A549 (cell line): Measurements from ENCODE around the gene FRS2. TPM values are rescaled to one million over a fixed set of nuclear protein-coding genes. Genes with fewer than 3 reads are reported as not detected.

Experiments used
- ATAC-seq, 2 experiments: fragments of 200-7000 bp in 1 of 2; fragments of >200 bp in 1 of 2; cut with Nextera tagmentation in 1 of 2; cut with Tn5 transposase in 1 of 2; 3 replicates each; pipeline versions ENCODE4 v1.8.0 to v1.9.1; 2018 to 2020; ENCODE audit warnings: mild to moderate bottlenecking in 1 of 2, moderate library complexity in 1 of 2
- CTCF ChIA-PET: fragments of 300-600 bp; sonication (Branson Sonifier 250); formaldehyde crosslinking; extraction: SDS; loops from one replicate; lab custom pipeline; 2021; ENCODE audit warnings: antibody characterized with exemption, inconsistent platforms; lab: Yijun Ruan, JAX
- POLR2A ChIA-PET: fragments of 350-600 bp; formaldehyde crosslinking; extraction: SDS; loops from one replicate; lab custom pipeline; 2021; ENCODE audit warnings: antibody characterized with exemption, inconsistent platforms; lab: Yijun Ruan, JAX
- DNase-seq, 2 experiments: peaks; one replicate each; pipeline versions ENCODE4 v3.0.0 to v3.0.0-alpha.2; 2011 to 2016; ENCODE audit warnings: low read depth in 1 of 2, low spot score in 1 of 2
- FAIRE-seq: peaks from 2 replicates; lab custom pipeline; 2011; peaks lifted over from hg19 to GRCh38; lab: Jason Lieb, UNC
- H3K27ac ChIP-seq, 2 experiments: fragments of >200 bp; sonication (Bioruptor Twin); formaldehyde crosslinking; 3 replicates each; pipeline ENCODE4 v1.5.1; 2016 to 2017
- H3K4me1 ChIP-seq: fragments of >200 bp; sonication (Bioruptor Twin); formaldehyde crosslinking; 3 replicates; pipeline ENCODE4 v1.6.1; 2016
- H3K4me2 ChIP-seq: fragments of >200 bp; sonication (Bioruptor Twin); formaldehyde crosslinking; 3 replicates; pipeline ENCODE4 v1.6.1; 2016
- H3K4me3 ChIP-seq: fragments of >200 bp; sonication (Bioruptor Twin); formaldehyde crosslinking; 3 replicates; pipeline ENCODE4 v1.5.1; 2016
- H3K9me3 ChIP-seq: fragments of >200 bp; sonication (Bioruptor Twin); formaldehyde crosslinking; 3 replicates; pipeline ENCODE4 v1.6.1; 2016
- BHLHE40 ChIP-seq: IDR thresholded peaks from 2 replicates; pipeline ENCODE4 v1.6.1; 2012; ENCODE audit warnings: low read depth, low read length, inconsistent platforms
- CHD2 ChIP-seq: fragments of 150-350 bp; IDR thresholded peaks from 2 replicates; pipeline ENCODE4 v1.6.1; 2014; ENCODE audit warnings: low read length; ENCODE audit not compliant: partially characterized antibody
- ESRRA ChIP-seq: fragments of 150-350 bp; IDR thresholded peaks from 2 replicates; pipeline ENCODE4 v1.6.1; 2014; ENCODE audit warnings: mild to moderate bottlenecking, low read length, borderline replicate concordance
- FOSB ChIP-seq: fragments of 250-450 bp; sonication (Bioruptor Pico); IDR thresholded peaks from 2 replicates; pipeline ENCODE4 v1.5.0; 2020; ENCODE audit warnings: mild to moderate bottlenecking, moderate library complexity
- FOSL2 ChIP-seq, 2 experiments: fragments of 450-650 bp in 1 of 2; fragments of >200 bp in 1 of 2; sonication (Bioruptor Twin) in 1 of 2; formaldehyde crosslinking; IDR thresholded peaks; 2 replicates each; pipeline versions ENCODE4 v1.5.0 to v1.6.1; 2016 to 2020; ENCODE audit warnings: mild to moderate bottlenecking in 1 of 2, moderate library complexity in 1 of 2
- HOXB5 ChIP-seq: fragments of 250-450 bp; sonication (Bioruptor Pico); IDR thresholded peaks from 2 replicates; pipeline ENCODE4 v1.5.0; 2020; ENCODE audit warnings: mild to moderate bottlenecking, moderate library complexity
- KDM5A ChIP-seq: fragments of 200-600 bp; sonication (generic); IDR thresholded peaks from 2 replicates; pipeline ENCODE4 v1.6.1; 2016; ENCODE audit warnings: antibody characterized with exemption, mild to moderate bottlenecking
- MAFK ChIP-seq: fragments of 450-650 bp; IDR thresholded peaks from 2 replicates; pipeline ENCODE4 v1.6.1; 2014; ENCODE audit not compliant: partially characterized antibody
- RAD21 ChIP-seq, 2 experiments: fragments of >200 bp in 1 of 2; sonication (Bioruptor Twin) in 1 of 2; formaldehyde crosslinking in 1 of 2; IDR thresholded peaks in 1 of 2; conservative IDR thresholded peaks in 1 of 2; 2 replicates in 1 of 2; 3 replicates in 1 of 2; pipeline ENCODE4 v1.6.1; 2012 to 2018; ENCODE audit warnings: inconsistent platforms in 1 of 2
- RARB ChIP-seq: fragments of 250-450 bp; sonication (Bioruptor Pico); IDR thresholded peaks from 2 replicates; pipeline ENCODE4 v1.8.0; 2021; ENCODE audit warnings: mild to moderate bottlenecking, moderate library complexity
- SMC3 ChIP-seq: fragments of >200 bp; sonication (Bioruptor Twin); formaldehyde crosslinking; IDR thresholded peaks from 3 replicates; pipeline ENCODE4 v1.6.1; 2018; ENCODE audit warnings: inconsistent platforms
- TFCP2L1 ChIP-seq: fragments of 250-450 bp; sonication (Bioruptor Pico); IDR thresholded peaks from 2 replicates; pipeline ENCODE4 v1.5.0; 2021; ENCODE audit warnings: mild to moderate bottlenecking
- WGBS: methylation state at CpG from one replicate; pipeline ENCODE4 v1.1.6; 2017; ENCODE audit errors: missing lambda C conversion rate; 5-methylcytosine and 5-hydroxymethylcytosine counted together
- polyA plus RNA-seq, 4 experiments: library from polyadenylated mRNA; depleted of rRNA in 3 of 4; stranded (reverse); fragments of >200 nt; fragmentation: RNase III in 1 of 4; extraction: RNeasy Plus Mini Kit Qiagen cat#74134 plus additional on column Dnase treatment in 1 of 4; gene quantifications; 2 replicates in 3 of 4; 3 replicates in 1 of 4; pipeline ENCODE4 v1.2.3, GENCODE V29; 2011 to 2017
- TF ChIP-seq, protein P1 (sequence below): IDR thresholded peaks from 2 replicates; pipeline ENCODE4 v1.6.1; 2012
- TF ChIP-seq, protein P2 (sequence below): fragments of >200 bp; sonication (Bioruptor Twin); formaldehyde crosslinking; IDR thresholded peaks from 3 replicates; pipeline ENCODE4 v1.6.1; 2016
- TF ChIP-seq, protein P3 (sequence below): fragments of >200 bp; sonication (Bioruptor Twin); formaldehyde crosslinking; IDR thresholded peaks from 2 replicates; pipeline ENCODE4 v1.6.1; 2016
- TF ChIP-seq, protein P4 (sequence below): IDR thresholded peaks from 2 replicates; pipeline ENCODE4 v1.6.1; 2012
- TF ChIP-seq, protein P5 (sequence below): fragments of 150-350 bp; IDR thresholded peaks from 2 replicates; pipeline ENCODE4 v1.6.1; 2014; ENCODE audit warnings: low read depth, mild to moderate bottlenecking, low read length
- TF ChIP-seq, protein P6 (sequence below): fragments of 450-650 bp; IDR thresholded peaks from 2 replicates; pipeline ENCODE4 v1.6.1; 2014; ENCODE audit warnings: antibody characterized with exemption

Gene FRS2
- polyA plus RNA-seq, 2 of the 4 experiments (the other 2 are of a cell fraction), result 14.9 to 28.6 TPM

DNA sequence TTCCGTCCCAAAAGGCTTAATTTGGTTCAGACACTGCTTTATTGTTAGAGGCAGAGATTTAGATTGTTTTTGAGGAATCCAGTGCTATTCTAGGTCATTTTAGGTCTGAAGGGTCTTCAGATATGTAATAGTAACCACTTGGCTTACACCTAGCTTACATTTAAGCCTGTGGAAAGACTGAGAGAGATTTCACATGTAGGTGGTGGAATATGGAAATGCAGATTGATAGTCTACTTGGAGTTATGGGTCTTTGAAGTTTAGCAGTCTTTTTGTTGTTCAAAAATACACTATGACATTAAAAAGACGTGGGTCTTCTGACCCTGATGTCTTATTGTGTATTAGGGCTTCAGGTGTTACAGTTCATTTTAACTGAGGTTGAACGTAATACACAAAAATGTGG is 63.7 kb downstream of the FRS2 start:
- FAIRE-seq (no peak), DNase-seq (no peak), ATAC-seq (peak; percentile 44 to 55; a peak in 2 of 6 replicates)
- peaks cover 10% of the 10 kb centered on the region for H3K4me1 ChIP-seq
- no peaks in the 10 kb centered on the region for H3K9me3 ChIP-seq
- CTCF ChIA-PET, result interaction anchor here (1.0 kb wide), 1 partner anchor 36 kb away, joined by 3 read pairs; no protein-coding TSS in a partner anchor
- TF ChIP-seq SMC3 (no peak), KDM5A (no peak), FOSB (CRISPR knock-in tag) (no peak), HOXB5 (CRISPR knock-in tag) (no peak)
- TF ChIP-seq, protein P1, sequence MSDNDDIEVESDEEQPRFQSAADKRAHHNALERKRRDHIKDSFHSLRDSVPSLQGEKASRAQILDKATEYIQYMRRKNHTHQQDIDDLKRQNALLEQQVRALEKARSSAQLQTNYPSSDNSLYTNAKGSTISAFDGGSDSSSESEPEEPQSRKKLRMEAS, result no peak
- TF ChIP-seq, protein P2, sequence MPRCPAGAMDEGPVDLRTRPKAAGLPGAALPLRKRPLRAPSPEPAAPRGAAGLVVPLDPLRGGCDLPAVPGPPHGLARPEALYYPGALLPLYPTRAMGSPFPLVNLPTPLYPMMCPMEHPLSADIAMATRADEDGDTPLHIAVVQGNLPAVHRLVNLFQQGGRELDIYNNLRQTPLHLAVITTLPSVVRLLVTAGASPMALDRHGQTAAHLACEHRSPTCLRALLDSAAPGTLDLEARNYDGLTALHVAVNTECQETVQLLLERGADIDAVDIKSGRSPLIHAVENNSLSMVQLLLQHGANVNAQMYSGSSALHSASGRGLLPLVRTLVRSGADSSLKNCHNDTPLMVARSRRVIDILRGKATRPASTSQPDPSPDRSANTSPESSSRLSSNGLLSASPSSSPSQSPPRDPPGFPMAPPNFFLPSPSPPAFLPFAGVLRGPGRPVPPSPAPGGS, result no peak
- 91% methylated on average over 3 of the region's 3 CpGs for WGBS
- no peak overlapping the region for H3K27ac ChIP-seq
- POLR2A ChIA-PET, result interaction anchor here (0.6 kb wide), 1 partner anchor 48 kb away, joined by 3 read pairs; no protein-coding TSS in a partner anchor
- no peak overlapping the region for H3K4me3 ChIP-seq
- 0 out of 3 replicates have a peak overlapping the region, but pooled peaks have one; percentile 41 for H3K4me2 ChIP-seq

DNA sequence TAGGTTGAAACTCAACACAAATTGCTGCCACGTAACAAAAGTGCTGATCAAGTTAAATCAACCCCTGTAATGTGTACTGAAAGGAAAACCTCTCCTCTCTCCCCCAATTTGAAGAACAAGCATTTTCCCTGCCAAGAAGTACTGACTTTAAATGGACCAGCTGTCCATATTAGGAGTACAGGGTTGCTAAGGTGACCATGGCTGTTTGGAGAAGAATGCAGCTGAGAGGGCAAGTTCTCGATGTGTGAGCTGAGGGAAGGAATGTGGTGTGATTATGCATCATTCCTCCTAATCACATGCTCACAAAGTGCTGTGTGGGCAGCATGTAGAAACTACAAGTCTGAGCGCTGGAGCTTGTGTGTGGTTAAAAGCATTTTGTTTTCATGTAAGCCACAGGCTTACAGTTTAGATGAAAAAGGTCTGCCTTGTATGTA is 64.2 kb downstream of the FRS2 start:
- Histone ChIP-seq H3K9me3 (no peaks in the 10 kb centered on the region), H3K27ac (peak overlapping the region in 1 of 2 experiments; percentile 10; a peak in 1 of 6 replicates), H3K4me3 (no peak overlapping the region), H3K4me1 (peaks cover 10% of the 10 kb centered on the region), H3K4me2 (peak overlapping the region; percentile 41; the same call in 2 of the 3 replicates)
- ChIA-PET CTCF (no interaction called here), POLR2A (interaction anchor here (0.6 kb wide), 1 partner anchor 47 kb away, joined by 3 read pairs; no protein-coding TSS in a partner anchor)
- ATAC-seq, result peak; percentile 98 to 99
- 70% methylated on average over 3 of the region's 3 CpGs for WGBS
- peak; percentile 30 to 71 for DNase-seq
- FAIRE-seq, result no peak
- TF ChIP-seq, protein P3, sequence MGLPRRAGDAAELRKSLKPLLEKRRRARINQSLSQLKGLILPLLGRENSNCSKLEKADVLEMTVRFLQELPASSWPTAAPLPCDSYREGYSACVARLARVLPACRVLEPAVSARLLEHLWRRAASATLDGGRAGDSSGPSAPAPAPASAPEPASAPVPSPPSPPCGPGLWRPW, result no peak
- TF ChIP-seq BHLHE40 (no peak), MAFK (peak; percentile 89), FOSL2 (IDR thresholded peaks at IDR 0.05) (no peak), FOSL2 (CRISPR knock-in tag; IDR thresholded peaks at IDR 0.05) (0 out of 2 replicates have a peak, but pooled peaks have one; percentile 3), ESRRA (no peak), RAD21 (conservative IDR thresholded peaks at IDR 0.05 in 1 of 2, IDR thresholded peaks at IDR 0.05 in 1 of 2) (no peak), CHD2 (no peak), RARB (CRISPR knock-in tag) (no peak)
- TF ChIP-seq, protein P2, result no peak
- TF ChIP-seq, protein P4, sequence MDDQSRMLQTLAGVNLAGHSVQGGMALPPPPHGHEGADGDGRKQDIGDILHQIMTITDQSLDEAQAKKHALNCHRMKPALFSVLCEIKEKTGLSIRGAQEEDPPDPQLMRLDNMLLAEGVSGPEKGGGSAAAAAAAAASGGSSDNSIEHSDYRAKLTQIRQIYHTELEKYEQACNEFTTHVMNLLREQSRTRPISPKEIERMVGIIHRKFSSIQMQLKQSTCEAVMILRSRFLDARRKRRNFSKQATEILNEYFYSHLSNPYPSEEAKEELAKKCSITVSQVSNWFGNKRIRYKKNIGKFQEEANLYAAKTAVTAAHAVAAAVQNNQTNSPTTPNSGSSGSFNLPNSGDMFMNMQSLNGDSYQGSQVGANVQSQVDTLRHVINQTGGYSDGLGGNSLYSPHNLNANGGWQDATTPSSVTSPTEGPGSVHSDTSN, result no peak
- TF ChIP-seq, protein P5, sequence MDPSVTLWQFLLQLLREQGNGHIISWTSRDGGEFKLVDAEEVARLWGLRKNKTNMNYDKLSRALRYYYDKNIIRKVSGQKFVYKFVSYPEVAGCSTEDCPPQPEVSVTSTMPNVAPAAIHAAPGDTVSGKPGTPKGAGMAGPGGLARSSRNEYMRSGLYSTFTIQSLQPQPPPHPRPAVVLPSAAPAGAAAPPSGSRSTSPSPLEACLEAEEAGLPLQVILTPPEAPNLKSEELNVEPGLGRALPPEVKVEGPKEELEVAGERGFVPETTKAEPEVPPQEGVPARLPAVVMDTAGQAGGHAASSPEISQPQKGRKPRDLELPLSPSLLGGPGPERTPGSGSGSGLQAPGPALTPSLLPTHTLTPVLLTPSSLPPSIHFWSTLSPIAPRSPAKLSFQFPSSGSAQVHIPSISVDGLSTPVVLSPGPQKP, result no peak

DNA sequence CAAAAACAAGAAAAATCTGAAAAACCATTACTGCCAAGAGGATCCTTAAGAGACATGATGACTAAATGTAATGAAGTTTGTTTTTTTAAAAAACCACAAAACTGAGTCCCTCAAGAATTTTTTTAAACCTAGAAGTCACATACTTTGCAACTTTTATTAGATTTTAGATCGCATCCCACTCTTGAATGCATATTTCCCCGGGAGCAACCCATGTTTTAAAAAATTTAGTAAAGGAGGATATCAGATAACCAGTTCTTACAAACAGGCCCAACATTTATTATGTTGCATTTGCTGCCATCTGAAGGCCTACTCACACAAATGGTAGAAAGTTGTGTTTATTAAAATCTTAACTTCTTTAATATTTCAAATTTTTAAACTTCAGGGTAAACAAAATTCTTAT is 70.8 kb downstream of the FRS2 start:
- POLR2A ChIA-PET, result no interaction called here
- no peak overlapping the region for H3K4me2 ChIP-seq
- H3K9me3 ChIP-seq, result peaks cover 15% of the 10 kb centered on the region; the same call in 2 of the 3 replicates
- DNase-seq (no peak), ATAC-seq (no peak), FAIRE-seq (no peak)
- 89% methylated on average over 2 of the region's 2 CpGs for WGBS
- TF ChIP-seq, protein P6, sequence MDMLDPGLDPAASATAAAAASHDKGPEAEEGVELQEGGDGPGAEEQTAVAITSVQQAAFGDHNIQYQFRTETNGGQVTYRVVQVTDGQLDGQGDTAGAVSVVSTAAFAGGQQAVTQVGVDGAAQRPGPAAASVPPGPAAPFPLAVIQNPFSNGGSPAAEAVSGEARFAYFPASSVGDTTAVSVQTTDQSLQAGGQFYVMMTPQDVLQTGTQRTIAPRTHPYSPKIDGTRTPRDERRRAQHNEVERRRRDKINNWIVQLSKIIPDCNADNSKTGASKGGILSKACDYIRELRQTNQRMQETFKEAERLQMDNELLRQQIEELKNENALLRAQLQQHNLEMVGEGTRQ, result no peak
- TF ChIP-seq RAD21 (conservative IDR thresholded peaks at IDR 0.05 in 1 of 2, IDR thresholded peaks at IDR 0.05 in 1 of 2) (peak; percentile 5 to 29; a peak in 2 of 5 replicates), TFCP2L1 (CRISPR knock-in tag) (no peak)
- TF ChIP-seq, protein P1, result no peak
- no peak overlapping the region for H3K27ac ChIP-seq
- CTCF ChIA-PET, result interaction anchor here (0.7 kb wide), 1 partner anchor 172 kb away, joined by 3 read pairs; no protein-coding TSS in a partner anchor
- H3K4me1 ChIP-seq, result no peaks in the 10 kb centered on the region
- H3K4me3 ChIP-seq, result no peak overlapping the region
